Measurements from ENCODE around the gene ATP10B.

Gene ATP10B

GRCh38 chr5:160770718-160771117, 81.3 kb downstream of the ATP10B start:
- no peak for DNase-seq (ENCODE audit: low spot score)
- no peaks in the 10 kb centered on the region for H3K9me3 ChIP-seq (replicated peaks in 1 of 2; ENCODE audit: control insufficient read depth in 2 of 2, insufficient read depth in 1 of 2, low read depth in 1 of 2, low read length in 2 of 2)
- no peak overlapping the region for H2BK120ac ChIP-seq (ENCODE audit: low read depth, low read length)
- H3K4me3 ChIP-seq (ENCODE audit: low read length in 2 of 2) = no peak overlapping the region
- no peak overlapping the region for H2AK5ac ChIP-seq (ENCODE audit: low read depth, low read length)
- no peak overlapping the region for H3K14ac ChIP-seq (ENCODE audit: low read length)
- H3K36me3 ChIP-seq (replicated peaks in 1 of 2; ENCODE audit: control insufficient read depth in 2 of 2, insufficient read depth in 2 of 2, low read length in 2 of 2) = no peaks in the 10 kb centered on the region
- no peak overlapping the region for H3K4me2 ChIP-seq (ENCODE audit: insufficient read depth, low read length, poor library complexity, severe bottlenecking)
- no peaks in the 10 kb centered on the region for H3K27me3 ChIP-seq (ENCODE audit: control insufficient read depth in 3 of 3, insufficient read depth in 3 of 3, low read depth in 1 of 3, low read length in 3 of 3)
- H4K8ac ChIP-seq (ENCODE audit: low read depth, low read length) = no peak overlapping the region
- H3K18ac ChIP-seq (ENCODE audit: low read length) = no peak overlapping the region
- no peaks in the 10 kb centered on the region for H3K79me1 ChIP-seq (ENCODE audit: low read depth, low read length)
- no peak overlapping the region for H3K23ac ChIP-seq (ENCODE audit: low read depth, low read length, poor library complexity)
- no peak overlapping the region for H2BK12ac ChIP-seq (ENCODE audit: low read length)
- H4K91ac ChIP-seq (ENCODE audit: low read depth, low read length, poor library complexity) = no peak overlapping the region
- no peak overlapping the region for H2AFZ ChIP-seq (ENCODE audit: low read length)
- H2BK5ac ChIP-seq (ENCODE audit: low read length) = no peak overlapping the region
- H3K27ac ChIP-seq (replicated peaks; ENCODE audit: low read length) = no peak overlapping the region
- no CpG with 5 or more reads among the region's 3 CpGs for WGBS, 2 donors (ENCODE audit: extremely low coverage in 2 of 2, insufficient read length in 2 of 2, insufficient replicate concordance in 1 of 2)
- peaks cover 0 to 16% of the 10 kb centered on the region in 2 donors for H3K4me1 ChIP-seq (ENCODE audit: control insufficient read depth in 2 of 2, insufficient read depth in 1 of 2, low read depth in 1 of 2, low read length in 2 of 2)
- H3K9ac ChIP-seq (ENCODE audit: low read depth, low read length, poor library complexity) = no peak overlapping the region
- no peak overlapping the region for H3K4ac ChIP-seq (ENCODE audit: low read length)
- no peak overlapping the region for H2BK15ac ChIP-seq (ENCODE audit: low read length)

- Histone ChIP-seq H3K9me3 (replicated peaks in 1 of 2; ENCODE audit: control insufficient read depth in 2 of 2, insufficient read depth in 1 of 2, low read depth in 1 of 2, low read length in 2 of 2) (no peaks in the 10 kb centered on the region), H3K27me3 (ENCODE audit: control insufficient read depth in 3 of 3, insufficient read depth in 3 of 3, low read depth in 1 of 3, low read length in 3 of 3) (no peaks in the 10 kb centered on the region), H2BK5ac (ENCODE audit: low read length) (no peak overlapping the region), H3K4ac (ENCODE audit: low read length) (no peak overlapping the region), H3K4me2 (ENCODE audit: insufficient read depth, low read length, poor library complexity, severe bottlenecking) (no peak overlapping the region), H3K27ac (replicated peaks; ENCODE audit: low read length) (no peak overlapping the region), H2BK15ac (ENCODE audit: low read length) (no peak overlapping the region), H3K18ac (ENCODE audit: low read length) (no peak overlapping the region), H3K23ac (ENCODE audit: low read depth, low read length, poor library complexity) (no peak overlapping the region), H2AFZ (ENCODE audit: low read length) (no peak overlapping the region), H3K36me3 (replicated peaks in 1 of 2; ENCODE audit: control insufficient read depth in 2 of 2, insufficient read depth in 2 of 2, low read length in 2 of 2) (no peaks in the 10 kb centered on the region), H3K79me1 (ENCODE audit: low read depth, low read length) (no peaks in the 10 kb centered on the region), H3K4me1 (ENCODE audit: control insufficient read depth in 2 of 2, insufficient read depth in 1 of 2, low read depth in 1 of 2, low read length in 2 of 2) (peaks cover 0 to 10% of the 10 kb centered on the region in 2 donors), H3K4me3 (ENCODE audit: low read length in 2 of 2) (no peak overlapping the region), H2BK12ac (ENCODE audit: low read length) (no peak overlapping the region), H2BK120ac (ENCODE audit: low read depth, low read length) (no peak overlapping the region), H4K8ac (ENCODE audit: low read depth, low read length) (no peak overlapping the region), H3K14ac (ENCODE audit: low read length) (no peak overlapping the region), H2AK5ac (ENCODE audit: low read depth, low read length) (no peak overlapping the region), H4K91ac (ENCODE audit: low read depth, low read length, poor library complexity) (no peak overlapping the region), H3K9ac (ENCODE audit: low read depth, low read length, poor library complexity) (no peak overlapping the region)
- whole genome bisulfite sequencing, 2 donors (ENCODE audit: extremely low coverage in 2 of 2, insufficient read length in 2 of 2, insufficient replicate concordance in 1 of 2) = no CpG with 5 or more reads among the region's 4 CpGs
- no peak for DNase-seq (ENCODE audit: low spot score)
Observed at GRCh38 chr5:160769301-160769700, 82.7 kb downstream of the ATP10B start.

GRCh38 chr5:160767062-160767461, 84.9 kb downstream of the ATP10B start:
- Histone ChIP-seq H2AFZ (ENCODE audit: low read length) (no peak overlapping the region), H3K9me3 (replicated peaks in 1 of 2; ENCODE audit: control insufficient read depth in 2 of 2, insufficient read depth in 1 of 2, low read depth in 1 of 2, low read length in 2 of 2) (no peaks in the 10 kb centered on the region), H4K91ac (ENCODE audit: low read depth, low read length, poor library complexity) (no peak overlapping the region), H2AK5ac (ENCODE audit: low read depth, low read length) (no peak overlapping the region), H4K8ac (ENCODE audit: low read depth, low read length) (no peak overlapping the region), H2BK12ac (ENCODE audit: low read length) (no peak overlapping the region), H3K27me3 (ENCODE audit: control insufficient read depth in 3 of 3, insufficient read depth in 3 of 3, low read depth in 1 of 3, low read length in 3 of 3) (no peaks in the 10 kb centered on the region), H3K36me3 (replicated peaks in 1 of 2; ENCODE audit: control insufficient read depth in 2 of 2, insufficient read depth in 2 of 2, low read length in 2 of 2) (no peaks in the 10 kb centered on the region), H3K23ac (ENCODE audit: low read depth, low read length, poor library complexity) (no peak overlapping the region), H3K18ac (ENCODE audit: low read length) (no peak overlapping the region), H2BK120ac (ENCODE audit: low read depth, low read length) (no peak overlapping the region), H3K14ac (ENCODE audit: low read length) (no peak overlapping the region), H2BK5ac (ENCODE audit: low read length) (no peak overlapping the region), H3K27ac (replicated peaks; ENCODE audit: low read length) (no peak overlapping the region), H3K4me2 (ENCODE audit: insufficient read depth, low read length, poor library complexity, severe bottlenecking) (no peak overlapping the region), H3K4me3 (ENCODE audit: low read length in 2 of 2) (no peak overlapping the region), H3K9ac (ENCODE audit: low read depth, low read length, poor library complexity) (no peak overlapping the region), H3K4ac (ENCODE audit: low read length) (no peak overlapping the region), H3K79me1 (ENCODE audit: low read depth, low read length) (no peaks in the 10 kb centered on the region), H3K4me1 (ENCODE audit: control insufficient read depth in 2 of 2, insufficient read depth in 1 of 2, low read depth in 1 of 2, low read length in 2 of 2) (no peaks in the 10 kb centered on the region), H2BK15ac (ENCODE audit: low read length) (no peak overlapping the region)
- no CpG with 5 or more reads among the region's 4 CpGs for WGBS, 2 donors (ENCODE audit: extremely low coverage in 2 of 2, insufficient read length in 2 of 2, insufficient replicate concordance in 1 of 2)
- DNase-seq (ENCODE audit: low spot score) = no peak

- Histone ChIP-seq H2BK5ac (ENCODE audit: low read length) (no peak overlapping the region), H3K36me3 (replicated peaks in 1 of 2; ENCODE audit: control insufficient read depth in 2 of 2, insufficient read depth in 2 of 2, low read length in 2 of 2) (no peaks in the 10 kb centered on the region), H4K8ac (ENCODE audit: low read depth, low read length) (no peak overlapping the region), H2BK120ac (ENCODE audit: low read depth, low read length) (no peak overlapping the region), H3K14ac (ENCODE audit: low read length) (no peak overlapping the region), H3K4me1 (ENCODE audit: control insufficient read depth in 2 of 2, insufficient read depth in 1 of 2, low read depth in 1 of 2, low read length in 2 of 2) (no peaks in the 10 kb centered on the region), H2BK15ac (ENCODE audit: low read length) (no peak overlapping the region), H3K27ac (replicated peaks; ENCODE audit: low read length) (no peak overlapping the region), H3K18ac (ENCODE audit: low read length) (no peak overlapping the region), H3K4me3 (ENCODE audit: low read length in 2 of 2) (no peak overlapping the region), H3K9ac (ENCODE audit: low read depth, low read length, poor library complexity) (no peak overlapping the region), H3K79me1 (ENCODE audit: low read depth, low read length) (no peaks in the 10 kb centered on the region), H3K4ac (ENCODE audit: low read length) (no peak overlapping the region), H3K9me3 (replicated peaks in 1 of 2; ENCODE audit: control insufficient read depth in 2 of 2, insufficient read depth in 1 of 2, low read depth in 1 of 2, low read length in 2 of 2) (no peaks in the 10 kb centered on the region), H3K4me2 (ENCODE audit: insufficient read depth, low read length, poor library complexity, severe bottlenecking) (no peak overlapping the region), H3K23ac (ENCODE audit: low read depth, low read length, poor library complexity) (no peak overlapping the region), H4K91ac (ENCODE audit: low read depth, low read length, poor library complexity) (no peak overlapping the region), H3K27me3 (ENCODE audit: control insufficient read depth in 3 of 3, insufficient read depth in 3 of 3, low read depth in 1 of 3, low read length in 3 of 3) (no peaks in the 10 kb centered on the region), H2AK5ac (ENCODE audit: low read depth, low read length) (no peak overlapping the region), H2AFZ (ENCODE audit: low read length) (no peak overlapping the region), H2BK12ac (ENCODE audit: low read length) (no peak overlapping the region)
- no peak for DNase-seq (ENCODE audit: low spot score)
- no CpG with 5 or more reads among the region's 3 CpGs for WGBS, 2 donors (ENCODE audit: extremely low coverage in 2 of 2, insufficient read length in 2 of 2, insufficient replicate concordance in 1 of 2)
Observed at GRCh38 chr5:160760008-160760407, 92.0 kb downstream of the ATP10B start.
